Hair follicular keratinocyte (primary cell): ENCODE data around the gene C2orf81. TPM values are rescaled to one million over a fixed set of nuclear protein-coding genes. Genes with fewer than 3 reads are reported as not detected.

Source experiments
- total RNA-seq: library from RNA; depleted of rRNA; stranded (reverse); fragments of >200 nt; gene quantifications from 2 replicates; pipeline ENCODE4 v1.2.3, GENCODE V29; 2015

Gene C2orf81
- total RNA-seq = 3.6 and 4.8 TPM in 2 replicates

GRCh38 chr2:74421221-74421870 lies at the start of gene C2orf81, which contains the start of gene WDR54:
TSS of gene C2orf81 (minus strand) at chr2:74421619. CDS start at chr2:74421560, 59 bp downstream.
TSS of gene WDR54 (plus strand) at chr2:74421730. CDS start at chr2:74422154, 424 bp downstream.

DNA sequence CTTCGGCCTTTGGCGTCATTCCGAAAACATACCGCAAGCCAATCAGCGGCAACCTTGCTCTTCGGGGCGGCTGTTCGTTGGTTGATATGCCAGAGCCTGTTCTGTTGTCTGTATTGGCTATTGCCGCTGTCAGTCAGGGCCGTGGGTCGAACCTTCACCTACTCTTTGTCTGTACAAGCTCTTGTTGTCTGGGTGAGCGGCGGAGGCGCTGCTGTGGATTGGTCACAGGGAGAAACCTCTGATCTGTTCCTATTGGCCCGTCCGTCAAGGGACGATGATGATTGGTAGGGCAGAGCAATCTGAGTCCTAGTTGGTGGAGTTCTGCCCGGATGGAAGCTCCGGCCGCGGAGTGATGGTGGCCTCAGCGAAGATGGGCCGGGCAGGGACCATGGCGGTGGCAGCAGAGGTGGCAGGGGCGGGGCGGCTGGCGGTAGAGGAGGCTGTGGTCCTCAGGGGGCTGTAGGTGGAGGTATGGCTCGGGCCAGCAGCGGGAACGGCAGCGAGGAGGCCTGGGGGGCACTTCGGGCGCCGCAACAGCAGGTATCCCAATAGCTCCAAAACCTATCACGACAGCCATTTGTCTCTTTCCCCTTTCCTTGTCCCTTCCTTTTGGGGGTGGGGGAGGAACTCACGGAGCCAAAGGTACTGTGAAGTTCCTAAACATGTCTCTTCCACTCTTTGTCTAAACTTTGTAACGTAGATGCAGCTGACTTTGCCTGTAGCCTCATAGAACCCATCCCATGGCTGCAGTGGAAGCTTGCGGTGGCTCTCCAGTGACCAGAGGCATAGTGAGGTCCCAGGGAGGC lies 36.9 kb upstream of the C2orf81 start, which contains the start of gene WBP1:
Gene WBP1 (plus strand): TSS at position 307 of the 806 bp plus-strand sequence. CDS start 165 bp downstream, at position 472.

GRCh38 chr2:74454654-74455511 lies 33.5 kb upstream of the C2orf81 start, which contains the start of gene INO80B:
TSS of gene INO80B (plus strand) at chr2:74455087. CDS start at chr2:74455117, 30 bp downstream.

GRCh38 chr2:74441690-74442482 lies 20.5 kb upstream of the C2orf81 start, which contains the start of gene RTKN:
TSS of gene RTKN (minus strand) at chr2:74441937. CDS start at chr2:74441816, 121 bp downstream.

DNA sequence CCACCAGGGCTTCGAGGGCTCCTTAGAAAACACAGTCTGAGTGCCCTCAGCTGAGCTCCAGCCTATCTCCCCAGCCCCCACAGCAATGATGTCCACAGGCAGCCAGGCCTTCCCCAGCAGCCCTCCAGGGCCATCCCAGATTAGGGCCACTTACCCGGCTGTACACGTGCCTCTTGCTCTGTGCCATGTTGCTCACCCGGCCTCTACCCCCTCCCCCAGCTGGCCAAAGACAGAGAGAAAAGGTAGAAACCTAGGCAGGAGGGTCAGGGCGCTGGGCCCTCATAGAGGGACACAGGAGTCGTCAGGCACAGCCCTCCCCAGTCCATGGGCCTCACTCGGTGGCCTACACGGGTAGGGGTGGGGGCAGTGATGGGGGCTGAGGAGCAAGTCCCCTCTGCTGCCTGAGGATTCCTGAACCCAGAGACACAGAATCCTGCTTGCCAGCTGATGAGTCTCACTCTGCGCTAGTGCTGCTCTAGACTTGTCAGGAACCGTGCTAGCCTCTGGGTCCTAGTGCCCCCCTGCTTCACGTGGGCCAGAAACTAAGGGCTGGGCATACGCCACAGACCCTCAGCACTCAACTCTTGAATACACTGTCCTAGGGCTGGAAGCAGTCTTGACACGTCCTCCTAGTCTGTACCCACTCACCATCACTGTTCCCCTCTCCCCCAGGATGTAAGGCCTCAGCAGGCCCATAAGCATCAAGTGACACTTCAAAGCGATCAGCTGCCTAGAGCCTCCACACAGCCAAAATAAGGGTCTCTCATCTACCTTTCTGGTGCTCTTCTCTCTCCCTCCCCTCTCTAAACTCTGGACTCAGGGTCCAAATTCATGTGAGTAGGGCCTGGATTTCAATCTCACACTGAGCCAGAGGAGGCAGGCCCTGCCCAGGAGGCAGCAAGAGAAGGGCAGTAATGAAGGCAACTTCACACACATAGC lies 41.3 kb downstream of the C2orf81 start, which contains the start of gene DCTN1:
Gene DCTN1 (minus strand): TSS at position 461 of the 939 bp plus-strand sequence. CDS start 274 bp downstream, at position 187.

Other genes starting within 250 kb of the C2orf81 start
- 96.1 and 111 TPM in 2 replicates for gene MOB1A, start 242.7 kb downstream of the C2orf81 start, total RNA-seq
- 156 and 209 TPM in 2 replicates for gene MTHFD2, start 223.0 kb downstream of the C2orf81 start, total RNA-seq
- not detected in 2 replicates for gene SLC4A5, start 78.2 kb downstream of the C2orf81 start, total RNA-seq
- gene DCTN1, start 41.3 kb downstream of the C2orf81 start, total RNA-seq = 86.5 and 118 TPM in 2 replicates
- gene WDR54, start 111 bp upstream of the C2orf81 start, total RNA-seq = 46.2 and 64.7 TPM in 2 replicates
- 117 and 135 TPM in 2 replicates for gene RTKN, start 20.3 kb upstream of the C2orf81 start, total RNA-seq
- gene INO80B, start 33.5 kb upstream of the C2orf81 start, total RNA-seq = 14.9 and 28.2 TPM in 2 replicates
- gene WBP1, start 36.8 kb upstream of the C2orf81 start, total RNA-seq = 44.0 and 71.1 TPM in 2 replicates
- 105 and 113 TPM in 2 replicates for gene MOGS, start 43.8 kb upstream of the C2orf81 start, total RNA-seq
- 27.6 and 72.9 TPM in 2 replicates for gene MRPL53, start 51.1 kb upstream of the C2orf81 start, total RNA-seq
- 6.1 and 16.7 TPM in 2 replicates for gene CCDC142, start 61.4 kb upstream of the C2orf81 start, total RNA-seq
- 15.1 and 20.1 TPM in 2 replicates for gene TTC31, start 61.5 kb upstream of the C2orf81 start, total RNA-seq
- 0.65 and 1.2 TPM in 2 replicates for gene LBX2, start 78.0 kb upstream of the C2orf81 start, total RNA-seq
- 21.4 and 22.4 TPM in 2 replicates for gene PCGF1, start 86.1 kb upstream of the C2orf81 start, total RNA-seq
- 0.08 TPM in 1 of 2 replicates, not detected in the other for gene TLX2, start 92.8 kb upstream of the C2orf81 start, total RNA-seq
- 1.9 and 4.2 TPM in 2 replicates for gene DQX1, start 104.6 kb upstream of the C2orf81 start, total RNA-seq
- gene AUP1, start 108.1 kb upstream of the C2orf81 start, total RNA-seq = 107 and 116 TPM in 2 replicates
- gene HTRA2, start 108.3 kb upstream of the C2orf81 start, total RNA-seq = 26.8 and 36.5 TPM in 2 replicates
- 1.0 and 1.6 TPM in 2 replicates for gene LOXL3, start 132.3 kb upstream of the C2orf81 start, total RNA-seq
- gene DOK1, start 133.1 kb upstream of the C2orf81 start, total RNA-seq = 3.7 and 4.8 TPM in 2 replicates
- gene M1AP, start 226.7 kb upstream of the C2orf81 start, total RNA-seq = 3.3 TPM in 1 of 2 replicates, not detected in the other
- 10.3 and 11.9 TPM in 2 replicates for gene SEMA4F, start 232.6 kb upstream of the C2orf81 start, total RNA-seq